Gastroesophageal sphincter (tissue), 4 donors: ENCODE data around the gene RASAL3. TPM values are rescaled to one million over a fixed set of nuclear protein-coding genes. Genes with fewer than 3 reads are reported as not detected.

Experiments
- ATAC-seq: fragments of 150-250 bp; one replicate; pipeline ENCODE4 v1.9.1; 2016; ENCODE audit warnings: mild to moderate bottlenecking, moderate library complexity
- H3K27ac ChIP-seq, 4 donors: fragments of 200-600 bp; sonication (generic) in 3 of 4; 1 replicate in 3 of 4; 2 replicates in 1 of 4; pipeline ENCODE4 v1.5.1; 2016 to 2019
- H3K27me3 ChIP-seq: fragments of 200-600 bp; sonication (generic); one replicate; pipeline ENCODE4 v1.5.1; 2019
- H3K36me3 ChIP-seq, 2 donors: fragments of 200-600 bp; sonication (generic); one replicate each; pipeline ENCODE4 v1.5.1; 2019; ENCODE audit warnings: control low read depth in 1 of 2
- H3K4me1 ChIP-seq, 3 donors: fragments of 200-600 bp; sonication (generic); 1 replicate in 2 of 3; 2 replicates in 1 of 3; pipeline ENCODE4 v1.5.1; 2016 to 2019; ENCODE audit warnings: control low read depth in 2 of 3
- H3K4me3 ChIP-seq, 2 donors: fragments of 200-600 bp; sonication (generic); one replicate each; pipeline ENCODE4 v1.5.1; 2019; ENCODE audit warnings: mild to moderate bottlenecking in 1 of 2, moderate library complexity in 1 of 2
- H3K9me3 ChIP-seq, 3 donors: fragments of 200-600 bp; sonication (generic); one replicate each; pipeline ENCODE4 v1.5.1; 2017 to 2019; ENCODE audit warnings: control low read depth in 2 of 3
- CTCF ChIP-seq, 4 experiments: fragments of 200-600 bp in 2 of 4; fragments of 450-650 bp in 2 of 4; sonication (generic) in 1 of 4; IDR thresholded peaks; one replicate each; pipeline ENCODE4 v1.5.1; 2017 to 2019; ENCODE audit warnings: antibody characterized with exemption in 4 of 4, mild to moderate bottlenecking in 2 of 4, moderate library complexity in 2 of 4
- EP300 ChIP-seq: sonication (generic); formaldehyde crosslinking; IDR thresholded peaks from one replicate; pipeline ENCODE4 v1.6.1; 2017; ENCODE audit warnings: antibody characterized with exemption, mild to moderate bottlenecking
- POLR2A ChIP-seq, 2 donors: fragments of 450-650 bp; IDR thresholded peaks; one replicate each; pipeline ENCODE4 v1.6.1; 2017; ENCODE audit warnings: antibody characterized with exemption in 2 of 2, mild to moderate bottlenecking in 2 of 2, moderate library complexity in 1 of 2
- POLR2AphosphoS5 ChIP-seq: sonication (generic); formaldehyde crosslinking; IDR thresholded peaks from one replicate; pipeline ENCODE4 v1.6.1; 2017; ENCODE audit warnings: antibody characterized with exemption
- WGBS, 2 donors: methylation state at CpG; one replicate each; pipeline ENCODE4 v1.1.5; 2018; ENCODE audit warnings: low coverage in 1 of 2; 5-methylcytosine and 5-hydroxymethylcytosine counted together
- total RNA-seq, 4 donors: library from RNA; depleted of rRNA; stranded (reverse); fragments of >200 nt; gene quantifications; one replicate each; pipeline ENCODE4 v1.1.0, GENCODE V29; 2016

Gene RASAL3
- total RNA-seq, 4 donors from 2014 or later, result 1.3 to 3.1 (median 2.1) TPM

- TF ChIP-seq POLR2AphosphoS5 (no peak), EP300 (no peak), POLR2A (IDR thresholded peaks at IDR 0.05) (no peak), CTCF (IDR thresholded peaks at IDR 0.05) (no peak)
- Histone ChIP-seq H3K9me3 (peaks cover 0 to 8% (median 0%) of the 10 kb centered on the region in 3 donors), H3K27ac (no peak overlapping the region), H3K4me3 (no peak overlapping the region), H3K4me1 (peaks cover 3 to 34% (median 20%) of the 10 kb centered on the region in 3 donors), H3K27me3 (no peaks in the 10 kb centered on the region), H3K36me3 (peaks cover 0 to 49% of the 10 kb centered on the region in 2 donors)
- WGBS, 2 donors, result 62 to 65% methylated on average over 7 to 12 of the region's 12 CpGs
- no peak for ATAC-seq
These were observed 43.1 kb downstream of the RASAL3 start for GRCh38 chr19:15421136-15421695.

- H3K4me3 ChIP-seq, result peak overlapping the region; percentile 87 to 99
- peaks cover 0 to 8% (median 0%) of the 10 kb centered on the region in 3 donors for H3K9me3 ChIP-seq
- H3K4me1 ChIP-seq, result peaks cover 3 to 51% (median 25%) of the 10 kb centered on the region in 3 donors
- TF ChIP-seq CTCF (IDR thresholded peaks at IDR 0.05) (no peak), POLR2AphosphoS5 (no peak), POLR2A (IDR thresholded peaks at IDR 0.05) (no peak), EP300 (no peak)
- no peak for ATAC-seq
- H3K36me3 ChIP-seq, result peaks cover 0 to 41% of the 10 kb centered on the region in 2 donors
- H3K27me3 ChIP-seq, result no peaks in the 10 kb centered on the region
- H3K27ac ChIP-seq, result peak overlapping the region in 3 of 4 donors; percentile 56 to 93 (median 92)
- WGBS, 2 donors, result 11 to 21% methylated on average over 16 of the region's 16 CpGs
These were observed 44.8 kb downstream of the RASAL3 start for GRCh38 chr19:15419413-15420025.

GRCh38 chr19:15418579-15419412 is 45.5 kb downstream of the RASAL3 start, which contains the start of gene AKAP8L:
Gene AKAP8L (minus strand): TSS chr19:15418988. CDS start chr19:15418923, 65 bp downstream.
- ATAC-seq, result peak; percentile 99
- Histone ChIP-seq H3K9me3 (peaks cover 0 to 8% (median 0%) of the 10 kb centered on the region in 3 donors), H3K27ac (peak within 1 kb of the TSS; percentile 64 to 93 (median 92)), H3K36me3 (peaks cover 0 to 33% of the 10 kb centered on the region in 2 donors), H3K27me3 (no peaks in the 10 kb centered on the region), H3K4me1 (peaks cover 3 to 58% (median 25%) of the 10 kb centered on the region in 3 donors), H3K4me3 (peak within 1 kb of the TSS; percentile 87 to 99)
- WGBS, 2 donors, result 0% methylated on average over 3 to 9 of the region's 61 CpGs
- TF ChIP-seq POLR2A (IDR thresholded peaks at IDR 0.05) (peak; percentile 79 to 84), CTCF (IDR thresholded peaks at IDR 0.05) (peak in 3 of 4 experiments; percentile 52 to 69 (median 54)), POLR2AphosphoS5 (peak; percentile 93), EP300 (no peak)

GRCh38 chr19:15418231-15418578 is 46.1 kb downstream of the RASAL3 start:
- peaks cover 0 to 28% of the 10 kb centered on the region in 2 donors for H3K36me3 ChIP-seq
- no peak for TF ChIP-seq POLR2AphosphoS5
- no peak for TF ChIP-seq POLR2A (IDR thresholded peaks at IDR 0.05)
- no peak for TF ChIP-seq EP300
- no peak for TF ChIP-seq CTCF (IDR thresholded peaks at IDR 0.05)
- ATAC-seq, result no peak
- peak overlapping the region; percentile 87 to 99 for H3K4me3 ChIP-seq
- peak overlapping the region; percentile 64 to 93 (median 92) for H3K27ac ChIP-seq
- 0% methylated on average over 3 to 4 of the region's 16 CpGs for WGBS, 2 donors
- H3K27me3 ChIP-seq, result no peaks in the 10 kb centered on the region
- peaks cover 0 to 3% (median 0%) of the 10 kb centered on the region in 3 donors for H3K9me3 ChIP-seq
- H3K4me1 ChIP-seq, result peaks cover 6 to 64% (median 31%) of the 10 kb centered on the region in 3 donors
